WTC11 (cell line): ENCODE results near the gene CAVIN1.

Experiments
- CTCF ChIP-seq: fragments of 200-600 bp; IDR thresholded peaks from 2 replicates; pipeline ENCODE4 v1.8.0; 2022; ENCODE audit warnings: antibody characterized with exemption
- FOXK1 ChIP-seq: sonication (generic); formaldehyde crosslinking; IDR thresholded peaks from 2 replicates; pipeline ENCODE4 v1.8.0; 2022; ENCODE audit warnings: mild to moderate bottlenecking, moderate library complexity, missing genetic modification reagents
- NR1H2 ChIP-seq: sonication (generic); formaldehyde crosslinking; IDR thresholded peaks from 2 replicates; pipeline ENCODE4 v1.9.0; 2021; ENCODE audit warnings: mild to moderate bottlenecking, moderate library complexity, missing genetic modification reagents
- PRDM15 ChIP-seq: sonication (generic); formaldehyde crosslinking; IDR thresholded peaks from 2 replicates; pipeline ENCODE4 v1.8.0; 2022; ENCODE audit warnings: missing genetic modification reagents
- SP1 ChIP-seq: sonication (generic); formaldehyde crosslinking; conservative IDR thresholded peaks from 2 replicates; pipeline ENCODE4 v1.8.1; 2022; ENCODE audit warnings: missing genetic modification reagents
- STAT6 ChIP-seq: sonication (generic); formaldehyde crosslinking; conservative IDR thresholded peaks from 2 replicates; pipeline ENCODE4 v1.8.1; 2023; ENCODE audit warnings: mild to moderate bottlenecking, low read depth, missing genetic modification reagents, moderate library complexity
- TCF7 ChIP-seq: sonication (generic); formaldehyde crosslinking; IDR thresholded peaks from 2 replicates; pipeline ENCODE4 v1.8.0; 2022; ENCODE audit warnings: mild to moderate bottlenecking, low read depth, missing genetic modification reagents, moderate library complexity
- ZNF138 ChIP-seq: sonication (generic); formaldehyde crosslinking; conservative IDR thresholded peaks from 2 replicates; pipeline ENCODE4 v1.8.1; 2022; ENCODE audit warnings: mild to moderate bottlenecking, moderate library complexity, missing genetic modification reagents

GRCh38 chr17:42408061-42408460, 15.0 kb downstream of the CAVIN1 start:
- TF ChIP-seq STAT6 (CRISPR knock-in tag), result no peak
- no peak for TF ChIP-seq CTCF
- no peak for TF ChIP-seq PRDM15 (CRISPR knock-in tag)
- no peak for TF ChIP-seq SP1
- no peak for TF ChIP-seq NR1H2 (CRISPR knock-in tag)
- TF ChIP-seq ZNF138 (CRISPR knock-in tag), result no peak
- no peak for TF ChIP-seq TCF7 (CRISPR knock-in tag)
- no peak for TF ChIP-seq FOXK1
